GM12873 (cell line): ENCODE measurements around the gene NT5C2.

ENCODE experiments used
- TF ChIP-seq, protein P1 (sequence below): IDR thresholded peaks from 2 replicates; pipeline ENCODE4 v1.5.1; 2012; ENCODE audit warnings: low read depth, mild to moderate bottlenecking, moderate library complexity, low read length, control low read depth; ENCODE audit not compliant: insufficient read depth; ENCODE audit errors: missing control alignments

NT5C2 gene

DNA sequence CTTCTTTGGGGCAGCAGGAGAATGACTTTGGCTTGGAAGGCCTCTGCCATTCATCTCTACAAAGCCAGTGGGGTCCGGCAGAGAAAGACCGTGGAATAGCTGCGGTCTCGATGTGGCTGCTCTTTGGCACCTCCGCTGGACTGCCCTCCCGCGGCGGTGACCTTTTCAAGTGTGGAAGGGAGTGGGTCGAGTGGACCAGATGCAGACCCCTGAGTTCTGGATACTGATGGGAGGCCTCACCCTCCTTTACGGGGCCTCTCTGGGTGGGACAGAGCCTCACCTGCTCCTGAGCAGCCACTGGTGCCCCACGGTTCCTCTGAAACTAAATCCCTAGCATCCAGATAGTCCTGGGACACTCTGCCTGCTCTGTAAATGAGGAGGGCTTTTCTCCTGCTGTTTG, 113.1 kb downstream of the NT5C2 start:
- TF ChIP-seq, protein P1, sequence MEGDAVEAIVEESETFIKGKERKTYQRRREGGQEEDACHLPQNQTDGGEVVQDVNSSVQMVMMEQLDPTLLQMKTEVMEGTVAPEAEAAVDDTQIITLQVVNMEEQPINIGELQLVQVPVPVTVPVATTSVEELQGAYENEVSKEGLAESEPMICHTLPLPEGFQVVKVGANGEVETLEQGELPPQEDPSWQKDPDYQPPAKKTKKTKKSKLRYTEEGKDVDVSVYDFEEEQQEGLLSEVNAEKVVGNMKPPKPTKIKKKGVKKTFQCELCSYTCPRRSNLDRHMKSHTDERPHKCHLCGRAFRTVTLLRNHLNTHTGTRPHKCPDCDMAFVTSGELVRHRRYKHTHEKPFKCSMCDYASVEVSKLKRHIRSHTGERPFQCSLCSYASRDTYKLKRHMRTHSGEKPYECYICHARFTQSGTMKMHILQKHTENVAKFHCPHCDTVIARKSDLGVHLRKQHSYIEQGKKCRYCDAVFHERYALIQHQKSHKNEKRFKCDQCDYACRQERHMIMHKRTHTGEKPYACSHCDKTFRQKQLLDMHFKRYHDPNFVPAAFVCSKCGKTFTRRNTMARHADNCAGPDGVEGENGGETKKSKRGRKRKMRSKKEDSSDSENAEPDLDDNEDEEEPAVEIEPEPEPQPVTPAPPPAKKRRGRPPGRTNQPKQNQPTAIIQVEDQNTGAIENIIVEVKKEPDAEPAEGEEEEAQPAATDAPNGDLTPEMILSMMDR = no peak

DNA sequence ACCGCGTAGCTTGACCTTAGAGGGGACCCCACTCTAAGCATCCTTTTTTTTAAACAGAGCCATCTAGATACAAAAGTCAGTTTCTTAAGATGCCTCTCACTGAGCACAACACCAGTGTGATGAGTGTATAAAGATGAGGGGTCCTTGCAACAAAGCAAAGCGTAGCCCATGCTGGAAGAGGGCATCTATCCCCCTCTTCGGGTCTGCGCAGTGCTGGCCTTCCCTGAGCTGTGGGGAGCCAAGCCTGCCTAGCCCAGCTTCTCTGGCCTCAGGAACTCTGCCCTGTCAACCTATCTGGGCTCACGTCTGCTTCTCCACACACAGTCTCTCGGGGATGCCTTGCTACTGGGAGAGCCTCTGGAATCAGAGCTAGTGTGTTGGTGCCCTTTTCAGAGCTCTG, 114.0 kb downstream of the NT5C2 start:
- TF ChIP-seq, protein P1 = no peak

DNA sequence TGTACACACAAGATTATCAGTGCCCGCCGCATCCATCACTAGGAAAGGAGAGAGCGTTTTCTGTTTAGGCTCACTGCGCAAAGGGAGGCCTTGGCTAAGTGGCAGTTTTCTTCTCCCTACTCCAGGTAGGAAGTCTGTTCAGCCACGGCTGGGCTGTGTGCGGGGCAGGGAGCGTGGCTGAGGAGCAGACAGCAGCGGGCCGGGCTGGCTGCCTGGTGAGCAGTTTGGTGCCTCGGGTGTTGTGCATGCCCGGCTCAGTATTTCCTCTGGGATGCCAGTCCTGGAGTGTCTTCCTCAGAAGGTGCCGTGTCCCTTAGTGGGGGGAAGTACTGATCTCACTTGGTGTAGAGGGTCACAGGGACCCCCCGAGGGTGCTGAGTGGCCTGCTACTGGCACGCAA, 114.4 kb downstream of the NT5C2 start:
- TF ChIP-seq, protein P1 = no peak

DNA sequence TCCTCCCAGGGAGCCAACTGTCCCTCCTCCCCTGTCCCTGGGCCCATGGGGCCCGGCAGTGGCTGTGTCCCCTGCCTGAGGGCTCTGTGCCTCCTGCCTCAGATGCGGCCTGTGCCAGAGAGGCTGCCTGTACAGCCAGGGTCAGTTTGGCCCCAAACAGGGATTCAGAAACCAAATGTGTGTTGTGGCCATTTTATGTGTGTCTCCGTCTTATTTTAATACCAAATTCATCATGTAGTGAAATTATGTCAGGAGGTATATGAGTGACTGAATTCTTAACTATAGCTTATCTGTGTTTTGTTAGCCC, 114.8 kb downstream of the NT5C2 start:
- TF ChIP-seq, protein P1 = no peak

DNA sequence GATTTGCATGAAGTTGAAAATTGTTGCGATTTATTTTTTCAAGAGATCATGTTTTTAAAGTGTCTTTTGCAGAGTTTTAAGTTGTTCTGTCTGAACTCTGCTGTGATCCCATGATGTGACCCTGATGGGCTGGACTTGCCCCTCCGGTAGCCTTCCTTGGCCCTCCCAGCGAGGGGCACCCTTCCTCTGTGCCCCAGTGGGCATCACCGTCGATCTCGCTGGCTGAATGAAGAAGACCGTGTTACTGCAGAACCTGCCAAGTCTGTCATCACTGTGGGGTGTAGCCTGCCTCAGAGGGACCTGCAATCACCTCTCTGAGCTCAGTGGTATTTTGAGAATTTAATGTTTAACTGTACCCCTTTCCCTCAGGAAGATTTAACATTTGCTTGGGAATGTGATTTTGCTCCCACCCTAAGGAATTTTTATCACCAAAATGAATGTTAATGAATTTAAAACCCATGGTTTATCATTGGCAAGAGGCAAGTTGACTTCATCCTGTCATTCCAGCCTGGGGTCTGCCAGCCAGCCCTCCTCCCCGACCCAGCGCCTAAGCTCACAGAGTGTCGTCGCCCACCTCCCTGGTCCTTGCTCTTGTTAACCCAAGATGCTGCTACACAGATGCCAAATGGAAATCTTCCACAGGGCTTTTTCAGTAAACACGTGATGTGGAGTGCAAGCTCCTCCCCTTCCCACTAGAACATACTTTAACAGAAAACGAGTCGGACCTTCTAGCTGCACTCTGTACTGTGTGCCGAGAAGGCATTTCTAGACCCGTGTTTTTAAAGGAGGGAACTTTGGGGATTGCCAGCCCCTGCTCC, 115.4 kb downstream of the NT5C2 start:
- TF ChIP-seq, protein P1 = no peak

DNA sequence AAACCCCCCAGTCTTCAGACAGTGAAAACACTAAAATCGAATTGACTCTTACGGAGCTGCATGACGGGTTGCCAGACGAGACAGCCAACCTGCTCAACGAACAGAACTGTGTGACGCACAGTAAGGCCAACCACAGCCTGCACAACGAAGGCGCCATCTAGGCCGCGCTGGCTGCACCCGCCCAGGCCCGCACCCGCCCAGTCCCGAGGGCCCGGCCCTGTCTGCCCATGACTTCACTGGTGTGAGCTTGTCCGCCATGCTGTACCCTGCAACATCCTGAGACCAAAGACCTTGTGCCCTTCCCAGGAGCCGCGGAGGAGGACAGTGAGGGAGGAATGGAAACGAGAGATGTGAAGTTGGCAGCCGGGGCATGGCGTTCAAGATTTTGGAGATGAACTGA, 116.1 kb downstream of the NT5C2 start:
- TF ChIP-seq, protein P1 = no peak

DNA sequence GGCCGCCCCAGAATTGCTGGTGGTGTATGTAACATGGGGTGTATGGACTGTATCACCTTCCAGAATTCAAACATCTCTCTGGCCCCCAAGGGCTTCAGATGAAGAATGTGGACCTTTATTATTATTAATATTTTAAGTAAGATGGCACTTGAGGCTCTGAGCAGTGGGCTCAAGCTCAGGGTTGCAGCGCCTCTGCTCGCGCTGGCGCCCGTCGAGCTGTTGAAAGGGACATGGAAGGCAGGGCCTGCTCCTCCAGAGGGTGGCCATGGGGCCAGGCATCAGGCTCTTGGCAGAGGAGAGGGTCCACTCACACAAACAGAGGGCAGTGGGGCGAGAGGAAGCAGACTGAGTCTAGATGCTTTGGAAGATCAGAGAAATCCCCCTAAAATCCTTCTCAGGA, 120.2 kb downstream of the NT5C2 start:
- TF ChIP-seq, protein P1 = no peak
